ENCODE results near the gene RBP3. TPM values are rescaled to one million over a fixed set of nuclear protein-coding genes. Genes with fewer than 3 reads are reported as not detected.

Gene RBP3
- total and polyA plus RNA-seq, 7 donors: not detected

GRCh38 chr10:47311932-47312662 lies 36.1 kb upstream of the RBP3 start:
- intact Hi-C loops (cut with DNase I): loop anchor here (2.0 kb wide), 2 partner anchors 265 to 287 kb away; no protein-coding TSS in a partner anchor
- no peaks in the 10 kb centered on the region for H3K9me3 ChIP-seq
- H3K36me3 ChIP-seq: no peaks in the 10 kb centered on the region
- H3K27me3 ChIP-seq: no peaks in the 10 kb centered on the region
- H3K4me3 ChIP-seq: no peak overlapping the region
- peak; percentile 88 for DNase-seq
- TF ChIP-seq POLR2A (IDR thresholded peaks at IDR 0.05): no peak
- TF ChIP-seq, protein P1, sequence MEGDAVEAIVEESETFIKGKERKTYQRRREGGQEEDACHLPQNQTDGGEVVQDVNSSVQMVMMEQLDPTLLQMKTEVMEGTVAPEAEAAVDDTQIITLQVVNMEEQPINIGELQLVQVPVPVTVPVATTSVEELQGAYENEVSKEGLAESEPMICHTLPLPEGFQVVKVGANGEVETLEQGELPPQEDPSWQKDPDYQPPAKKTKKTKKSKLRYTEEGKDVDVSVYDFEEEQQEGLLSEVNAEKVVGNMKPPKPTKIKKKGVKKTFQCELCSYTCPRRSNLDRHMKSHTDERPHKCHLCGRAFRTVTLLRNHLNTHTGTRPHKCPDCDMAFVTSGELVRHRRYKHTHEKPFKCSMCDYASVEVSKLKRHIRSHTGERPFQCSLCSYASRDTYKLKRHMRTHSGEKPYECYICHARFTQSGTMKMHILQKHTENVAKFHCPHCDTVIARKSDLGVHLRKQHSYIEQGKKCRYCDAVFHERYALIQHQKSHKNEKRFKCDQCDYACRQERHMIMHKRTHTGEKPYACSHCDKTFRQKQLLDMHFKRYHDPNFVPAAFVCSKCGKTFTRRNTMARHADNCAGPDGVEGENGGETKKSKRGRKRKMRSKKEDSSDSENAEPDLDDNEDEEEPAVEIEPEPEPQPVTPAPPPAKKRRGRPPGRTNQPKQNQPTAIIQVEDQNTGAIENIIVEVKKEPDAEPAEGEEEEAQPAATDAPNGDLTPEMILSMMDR (IDR thresholded peaks at IDR 0.05): peak; percentile 63 to 82 (median 74)
- H3K27ac ChIP-seq: no peak overlapping the region
- WGBS, 2 donors: 14 to 24% methylated on average over 20 of the region's 20 CpGs
- peaks cover 0 to 5% (median 1%) of the 10 kb centered on the region in 4 donors for H3K4me1 ChIP-seq

DNA sequence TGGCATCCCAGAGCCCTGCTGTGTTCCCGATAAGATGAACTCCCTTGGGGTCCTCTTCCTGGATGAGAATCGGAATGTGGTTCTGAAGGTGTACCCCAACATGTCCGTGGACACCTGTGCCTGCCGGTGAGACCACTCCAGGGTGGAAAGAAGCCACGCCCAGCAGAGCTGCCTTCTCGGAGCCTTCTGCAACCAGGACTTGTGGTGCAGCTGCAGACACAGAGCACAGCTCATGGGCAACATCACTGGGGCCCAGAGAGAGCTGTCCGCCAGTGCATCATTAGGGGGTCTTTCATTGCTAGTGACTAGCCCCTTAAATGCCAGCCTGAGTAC lies 35.5 kb upstream of the RBP3 start:
- H3K27ac ChIP-seq: no peak overlapping the region
- intact Hi-C loops (cut with DNase I): no loop called here
- TF ChIP-seq POLR2AphosphoS5 (IDR thresholded peaks at IDR 0.05) (no peak), POLR2A (IDR thresholded peaks at IDR 0.05) (no peak), EP300 (IDR thresholded peaks at IDR 0.05) (no peak)
- TF ChIP-seq, protein P1 (IDR thresholded peaks at IDR 0.05): no peak
- no peaks in the 10 kb centered on the region for H3K9me3 ChIP-seq
- peaks cover 0 to 5% (median 1%) of the 10 kb centered on the region in 4 donors for H3K4me1 ChIP-seq
- no peaks in the 10 kb centered on the region for H3K36me3 ChIP-seq
- H3K27me3 ChIP-seq: no peaks in the 10 kb centered on the region
- 78 to 91% methylated on average over 7 of the region's 7 CpGs for WGBS, 2 donors
- no peak for DNase-seq
- no peak overlapping the region for H3K4me3 ChIP-seq

DNA sequence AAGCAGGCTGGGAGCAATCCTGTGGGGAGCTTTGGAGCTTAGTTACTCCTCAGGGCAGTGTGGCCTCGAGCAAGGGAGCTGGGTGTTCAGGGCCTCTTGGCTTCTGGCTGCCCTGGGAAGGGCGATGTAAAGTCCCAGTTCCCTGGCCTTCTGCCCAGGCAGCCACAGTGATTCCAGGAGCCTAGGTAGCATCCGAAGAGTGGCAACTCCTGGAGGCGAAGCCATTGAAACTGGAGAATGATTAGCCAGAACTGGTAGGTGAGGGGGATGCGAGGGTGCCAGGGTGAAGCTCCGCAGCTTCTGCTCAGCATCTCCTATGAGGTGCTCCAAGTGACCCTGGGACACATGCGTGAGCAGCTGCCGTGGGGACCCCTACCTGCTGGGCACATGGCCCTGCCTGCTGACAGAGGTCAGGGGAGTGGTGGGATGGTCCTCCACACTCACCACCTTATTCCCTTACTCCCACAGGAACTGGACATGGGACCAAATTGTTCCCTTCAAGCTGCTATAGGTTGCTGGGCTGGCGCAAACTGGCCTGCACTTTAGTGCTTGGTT lies 33.7 kb upstream of the RBP3 start:
- Histone ChIP-seq H3K27ac (no peak overlapping the region), H3K4me3 (no peak overlapping the region), H3K4me1 (peaks cover 0 to 5% (median 1%) of the 10 kb centered on the region in 4 donors), H3K9me3 (no peaks in the 10 kb centered on the region), H3K36me3 (no peaks in the 10 kb centered on the region), H3K27me3 (no peaks in the 10 kb centered on the region)
- WGBS, 2 donors: 73 to 90% methylated on average over 9 of the region's 9 CpGs
- TF ChIP-seq EP300 (IDR thresholded peaks at IDR 0.05) (no peak), POLR2A (IDR thresholded peaks at IDR 0.05) (no peak), POLR2AphosphoS5 (IDR thresholded peaks at IDR 0.05) (no peak)
- TF ChIP-seq, protein P1 (IDR thresholded peaks at IDR 0.05): no peak
- peak; percentile 37 for DNase-seq
- intact Hi-C loops (cut with DNase I): no loop called here

- 89 to 94% methylated on average over 2 of the region's 2 CpGs for WGBS, 2 donors
- TF ChIP-seq, protein P1 (IDR thresholded peaks at IDR 0.05): no peak
- TF ChIP-seq POLR2A (IDR thresholded peaks at IDR 0.05): no peak
- no peak for TF ChIP-seq POLR2AphosphoS5 (IDR thresholded peaks at IDR 0.05)
- no peak for TF ChIP-seq EP300 (IDR thresholded peaks at IDR 0.05)
- Histone ChIP-seq H3K27ac (no peak overlapping the region), H3K36me3 (no peaks in the 10 kb centered on the region), H3K27me3 (no peaks in the 10 kb centered on the region), H3K4me1 (peaks cover 0 to 5% (median 1%) of the 10 kb centered on the region in 4 donors), H3K9me3 (no peaks in the 10 kb centered on the region), H3K4me3 (no peak overlapping the region)
- no peak for DNase-seq
- intact Hi-C loops (cut with DNase I): no loop called here
These were observed 32.7 kb upstream of the RBP3 start for GRCh38 chr10:47315421-47315820.

Data from sigmoid colon (tissue), 7 donors.